Chondrocyte (in vitro differentiated cells): ENCODE data around the gene CCDC40. TPM values are rescaled to one million over a fixed set of nuclear protein-coding genes. Genes with fewer than 3 reads are reported as not detected.

Source experiments
- DNase-seq: peaks from one replicate; pipeline ENCODE4 v3.0.0; 2021; ENCODE audit warnings: mixed read lengths, low spot score
- H3K27ac Mint-ChIP-seq: one replicate; pipeline ENCODE4 v1.8.0; 2021; ENCODE audit warnings: mild to moderate bottlenecking, moderate library complexity, mixed read lengths; ENCODE audit not compliant: unreplicated experiment
- H3K27me3 Mint-ChIP-seq: 2 replicates; pipeline ENCODE4 v1.8.0; 2021; ENCODE audit warnings: low read depth, mixed read lengths
- H3K36me3 Mint-ChIP-seq: 2 replicates; pipeline ENCODE4 v1.8.0; 2021; ENCODE audit warnings: low read depth, mixed read lengths
- H3K4me1 Mint-ChIP-seq: 2 replicates; pipeline ENCODE4 v1.8.0; 2021; ENCODE audit warnings: low read depth, mild to moderate bottlenecking, mixed read lengths
- H3K4me3 Mint-ChIP-seq: one replicate; pipeline ENCODE4 v1.8.0; 2021; ENCODE audit warnings: mild to moderate bottlenecking, moderate library complexity, mixed read lengths; ENCODE audit not compliant: unreplicated experiment
- H3K9me3 Mint-ChIP-seq: 2 replicates; pipeline ENCODE4 v1.8.0; 2021; ENCODE audit warnings: low read depth, mixed read lengths
- total RNA-seq: library from RNA; stranded (reverse); gene quantifications from 3 replicates; pipeline ENCODE4 v1.2.1, GENCODE V29; 2021
- TF ChIP-seq, protein P1 (sequence below): fragments of 200-600 bp; sonication (generic); IDR thresholded peaks from 2 replicates; pipeline ENCODE4 v1.5.0; 2021; ENCODE audit warnings: antibody characterized with exemption, mild to moderate bottlenecking, moderate library complexity

CCDC40 gene
- total RNA-seq, 1 donor from 2014 or later = 5.8 TPM

DNA sequence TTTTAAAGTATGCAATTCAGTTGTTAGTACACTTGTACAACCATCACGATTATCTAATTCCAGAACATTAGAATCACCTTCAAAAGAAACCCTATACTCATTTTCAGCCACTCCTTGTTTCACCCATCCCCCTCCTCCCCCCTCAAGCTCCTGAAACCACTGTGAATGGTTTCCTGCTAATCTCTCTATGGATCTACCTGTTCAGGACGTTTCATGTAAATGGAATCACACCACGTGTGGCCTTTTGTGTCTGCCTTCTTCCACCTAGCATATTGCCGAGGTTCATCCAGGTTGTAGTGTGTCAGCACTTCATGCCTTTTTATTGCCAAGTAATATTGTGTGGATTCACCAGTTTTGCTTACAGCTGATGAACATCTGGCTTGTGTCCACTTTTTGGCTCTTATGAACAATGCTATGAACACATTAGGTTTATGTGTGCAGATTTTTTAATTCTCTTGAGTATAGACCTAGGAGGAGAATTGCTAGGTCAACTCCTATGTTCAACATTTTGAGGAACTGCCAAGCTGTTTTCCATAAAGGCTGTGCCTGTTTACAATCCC is 92.6 kb downstream of the CCDC40 start:
- Mint-ChIP-seq H3K36me3 (peaks cover 13% of the 10 kb centered on the region), H3K27me3 (peaks cover 1% of the 10 kb centered on the region), H3K27ac (no peak overlapping the region), H3K4me3 (no peak overlapping the region), H3K9me3 (no peaks in the 10 kb centered on the region), H3K4me1 (no peaks in the 10 kb centered on the region)
- DNase-seq = no peak
- TF ChIP-seq, protein P1, sequence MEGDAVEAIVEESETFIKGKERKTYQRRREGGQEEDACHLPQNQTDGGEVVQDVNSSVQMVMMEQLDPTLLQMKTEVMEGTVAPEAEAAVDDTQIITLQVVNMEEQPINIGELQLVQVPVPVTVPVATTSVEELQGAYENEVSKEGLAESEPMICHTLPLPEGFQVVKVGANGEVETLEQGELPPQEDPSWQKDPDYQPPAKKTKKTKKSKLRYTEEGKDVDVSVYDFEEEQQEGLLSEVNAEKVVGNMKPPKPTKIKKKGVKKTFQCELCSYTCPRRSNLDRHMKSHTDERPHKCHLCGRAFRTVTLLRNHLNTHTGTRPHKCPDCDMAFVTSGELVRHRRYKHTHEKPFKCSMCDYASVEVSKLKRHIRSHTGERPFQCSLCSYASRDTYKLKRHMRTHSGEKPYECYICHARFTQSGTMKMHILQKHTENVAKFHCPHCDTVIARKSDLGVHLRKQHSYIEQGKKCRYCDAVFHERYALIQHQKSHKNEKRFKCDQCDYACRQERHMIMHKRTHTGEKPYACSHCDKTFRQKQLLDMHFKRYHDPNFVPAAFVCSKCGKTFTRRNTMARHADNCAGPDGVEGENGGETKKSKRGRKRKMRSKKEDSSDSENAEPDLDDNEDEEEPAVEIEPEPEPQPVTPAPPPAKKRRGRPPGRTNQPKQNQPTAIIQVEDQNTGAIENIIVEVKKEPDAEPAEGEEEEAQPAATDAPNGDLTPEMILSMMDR = no peak

DNA sequence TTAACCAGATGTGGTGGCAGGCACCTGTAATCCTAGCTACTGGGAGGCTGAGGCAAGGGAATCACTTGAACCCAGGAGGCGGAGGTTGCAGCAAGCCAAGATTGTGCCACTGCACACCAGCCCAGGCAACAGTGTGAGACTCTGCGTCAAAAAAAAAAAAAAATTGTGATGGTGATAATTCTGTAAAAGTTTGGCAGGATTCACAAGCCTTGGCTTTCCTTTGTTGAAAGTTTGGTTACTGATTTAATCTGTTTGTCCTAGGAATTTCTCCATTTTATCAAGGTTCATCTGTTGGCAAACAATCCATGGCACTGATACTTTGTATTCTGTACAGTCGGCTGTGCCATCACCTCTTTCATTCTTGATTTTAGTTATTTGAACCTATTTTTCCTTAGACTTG is 94.5 kb downstream of the CCDC40 start:
- DNase-seq = no peak
- H3K27me3 Mint-ChIP-seq = peaks cover 1% of the 10 kb centered on the region
- no peaks in the 10 kb centered on the region for H3K4me1 Mint-ChIP-seq
- no peak overlapping the region for H3K4me3 Mint-ChIP-seq
- H3K27ac Mint-ChIP-seq = no peak overlapping the region
- peaks cover 27% of the 10 kb centered on the region for H3K36me3 Mint-ChIP-seq
- TF ChIP-seq, protein P1 = no peak
- no peaks in the 10 kb centered on the region for H3K9me3 Mint-ChIP-seq

DNA sequence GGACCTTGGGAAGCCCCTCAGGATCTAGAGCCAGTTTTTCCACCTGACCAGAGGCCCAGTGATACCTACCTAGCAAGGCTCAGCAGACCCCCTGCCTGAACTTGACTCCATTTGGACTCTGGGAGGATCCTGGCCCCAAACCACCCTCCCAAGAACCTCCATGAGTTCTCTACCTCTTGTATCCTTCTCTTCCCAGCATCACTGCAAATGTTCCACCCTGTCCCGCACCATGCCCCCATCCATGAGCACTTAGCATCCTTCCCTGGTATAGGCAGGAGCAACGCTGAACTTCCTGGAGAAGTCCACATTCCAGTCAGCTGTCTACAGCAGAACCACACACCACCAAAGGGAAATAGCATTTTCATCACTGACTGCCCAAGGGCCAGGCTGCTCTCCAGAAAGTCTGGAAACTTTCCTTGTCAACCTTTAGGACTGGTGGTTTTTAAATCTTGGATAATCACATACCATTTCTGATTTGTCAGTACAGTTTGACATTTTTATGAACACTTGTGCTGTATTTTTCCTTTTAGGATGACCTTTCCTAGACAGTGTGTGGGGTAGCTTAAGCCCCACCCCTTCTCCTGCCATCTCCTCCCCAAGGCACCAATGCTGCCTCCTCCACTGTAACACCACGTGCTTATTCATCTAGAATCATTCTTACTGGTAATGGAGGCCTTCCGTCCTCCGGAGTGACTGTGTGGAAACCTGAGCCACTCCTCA is 96.6 kb downstream of the CCDC40 start:
- TF ChIP-seq, protein P1 = no peak
- Mint-ChIP-seq H3K4me3 (no peak overlapping the region), H3K36me3 (peaks cover 46% of the 10 kb centered on the region), H3K27me3 (no peaks in the 10 kb centered on the region), H3K9me3 (no peaks in the 10 kb centered on the region), H3K4me1 (no peaks in the 10 kb centered on the region), H3K27ac (no peak overlapping the region)
- no peak for DNase-seq

DNA sequence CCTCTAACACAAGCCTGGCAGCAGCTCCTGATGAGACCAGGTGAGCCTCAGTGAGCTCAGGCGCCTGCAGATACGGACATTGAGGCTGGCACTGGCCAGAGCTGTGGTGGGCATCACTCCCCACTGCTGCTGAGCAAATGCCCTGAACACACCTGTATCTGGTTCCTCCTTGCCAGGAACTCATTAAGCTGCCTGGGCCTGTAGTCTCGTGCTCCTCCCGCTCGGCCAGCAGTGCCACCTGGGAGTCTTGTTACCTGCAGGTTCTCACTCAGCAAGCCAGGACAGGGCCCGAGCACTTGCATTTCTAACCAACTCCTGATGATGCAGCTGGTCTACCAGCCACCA is 97.2 kb downstream of the CCDC40 start:
- H3K9me3 Mint-ChIP-seq = no peaks in the 10 kb centered on the region
- no peaks in the 10 kb centered on the region for H3K4me1 Mint-ChIP-seq
- no peak overlapping the region for H3K27ac Mint-ChIP-seq
- TF ChIP-seq, protein P1 = no peak
- H3K27me3 Mint-ChIP-seq = no peaks in the 10 kb centered on the region
- no peak for DNase-seq
- H3K4me3 Mint-ChIP-seq = no peak overlapping the region
- H3K36me3 Mint-ChIP-seq = peaks cover 48% of the 10 kb centered on the region

DNA sequence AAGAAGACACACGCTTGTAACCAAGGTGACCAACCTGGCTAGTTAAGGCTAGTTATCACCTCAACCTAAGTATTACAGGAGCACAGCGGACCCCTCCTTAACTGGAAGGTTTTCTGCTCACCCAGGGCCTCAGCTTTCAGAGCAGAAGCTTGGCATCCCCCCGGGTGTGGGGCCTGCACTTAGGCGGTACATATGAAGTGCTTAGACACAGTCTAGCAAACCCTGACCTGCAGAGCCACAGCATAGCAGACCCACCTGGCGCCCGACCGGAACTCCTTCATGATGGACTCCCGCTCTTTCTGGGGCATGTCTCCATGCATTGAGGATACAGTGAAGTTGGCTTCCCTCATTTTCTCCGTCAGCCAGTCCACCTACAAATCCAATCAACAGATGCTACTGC is 100.7 kb downstream of the CCDC40 start:
- Mint-ChIP-seq H3K27ac (no peak overlapping the region), H3K9me3 (no peaks in the 10 kb centered on the region), H3K4me3 (no peak overlapping the region), H3K36me3 (peaks cover 67% of the 10 kb centered on the region), H3K27me3 (no peaks in the 10 kb centered on the region), H3K4me1 (no peaks in the 10 kb centered on the region)
- TF ChIP-seq, protein P1 = no peak
- DNase-seq = no peak
